H1 (cell line): Measurements from ENCODE around the gene LMO2. TPM values are rescaled to one million over a fixed set of nuclear protein-coding genes. Genes with fewer than 3 reads are reported as not detected.
A peak's percentile ranks its signal among the peaks of the same experiment; 100 is the strongest.

Experiments used
- CTCF ChIA-PET: fragments of 300-600 bp; sonication (Branson Sonifier 250); formaldehyde crosslinking; loops from one replicate; lab custom pipeline; 2021; ENCODE audit not compliant: partially characterized antibody; lab: Charles Lee
- POLR2A ChIA-PET: fragments of 300-600 bp; sonication (Branson Sonifier 250); formaldehyde crosslinking; loops from one replicate; lab custom pipeline; 2021; ENCODE audit warnings: inconsistent platforms; ENCODE audit not compliant: partially characterized antibody; lab: Charles Lee
- DNase-seq, 2 experiments: peaks; one replicate each; pipeline versions ENCODE4 v3.0.0 to v3.0.0-alpha.2; 2010 to 2022; ENCODE audit warnings: low spot score in 2 of 2, low read depth in 1 of 2, mixed read lengths in 1 of 2
- FAIRE-seq: peaks from 2 replicates; lab custom pipeline; 2011; peaks lifted over from hg19 to GRCh38; lab: Jason Lieb, UNC
- H2AFZ ChIP-seq: 2 replicates; pipeline ENCODE4 v1.8.1; 2012; ENCODE audit warnings: low read length, inconsistent platforms
- H2AK5ac ChIP-seq: 2 replicates; pipeline ENCODE4 v1.6.1; 2013; ENCODE audit warnings: low read depth, low read length
- H2BK120ac ChIP-seq: replicated peaks from 2 replicates; pipeline ENCODE3; 2013; ENCODE audit warnings: low read depth, low read length, inconsistent platforms
- H2BK12ac ChIP-seq: 2 replicates; pipeline ENCODE4 v1.6.1; 2013; ENCODE audit warnings: low read depth, low read length
- H2BK15ac ChIP-seq: 2 replicates; pipeline ENCODE4 v1.6.1; 2013; ENCODE audit warnings: low read length
- H2BK20ac ChIP-seq: 2 replicates; pipeline ENCODE4 v1.6.1; 2013; ENCODE audit warnings: low read length
- H2BK5ac ChIP-seq: 2 replicates; pipeline ENCODE4 v1.6.1; 2013; ENCODE audit warnings: low read depth, low read length
- H3K14ac ChIP-seq: 2 replicates; pipeline ENCODE4 v1.6.1; 2013; ENCODE audit warnings: inconsistent platforms; ENCODE audit not compliant: insufficient read length
- H3K18ac ChIP-seq: 2 replicates; pipeline ENCODE4 v1.6.1; 2013; ENCODE audit warnings: low read length; ENCODE audit errors: extremely low read depth
- H3K23ac ChIP-seq: 2 replicates; pipeline ENCODE4 v1.6.1; 2013; ENCODE audit warnings: inconsistent platforms; ENCODE audit not compliant: insufficient read length
- H3K23me2 ChIP-seq: 2 replicates; pipeline ENCODE4 v1.6.1; 2013; ENCODE audit warnings: low read depth, low read length
- H3K27ac ChIP-seq: 2 replicates; pipeline ENCODE4 v1.6.1; 2011; ENCODE audit warnings: low read depth, low read length, inconsistent platforms
- H3K27me3 ChIP-seq, 4 experiments: replicated peaks in 1 of 4; 1 replicate in 1 of 4; 2 replicates in 3 of 4; pipeline versions ENCODE4 v1.6.1 to v1.8.1; 2011 to 2013; ENCODE audit warnings: low read length in 3 of 4, mild to moderate bottlenecking in 3 of 4, inconsistent platforms in 2 of 4, mixed read lengths in 2 of 4, moderate library complexity in 1 of 4; ENCODE audit not compliant: control insufficient read depth in 3 of 4, insufficient read depth in 3 of 4; ENCODE audit errors: extremely low read depth in 1 of 4
- H3K36me3 ChIP-seq, 4 experiments: 2 replicates each; pipeline versions ENCODE4 v1.6.1 to v1.8.1; 2011 to 2013; ENCODE audit warnings: mild to moderate bottlenecking in 4 of 4, low read length in 3 of 4, moderate library complexity in 2 of 4, control low read depth in 1 of 4, inconsistent platforms in 1 of 4; ENCODE audit not compliant: insufficient read depth in 4 of 4, control insufficient read depth in 2 of 4
- H3K4ac ChIP-seq: replicated peaks from 2 replicates; pipeline ENCODE3; 2013; ENCODE audit warnings: low read length, low read depth, mixed read lengths, inconsistent platforms; ENCODE audit not compliant: insufficient read length
- H3K4me1 ChIP-seq, 4 experiments: replicated peaks in 1 of 4; 1 replicate in 1 of 4; 2 replicates in 3 of 4; pipeline versions ENCODE4 v1.6.1 to v1.8.1; 2011 to 2013; ENCODE audit warnings: low read length in 3 of 4, inconsistent platforms in 2 of 4, mixed read lengths in 1 of 4; ENCODE audit not compliant: insufficient read depth in 4 of 4, control insufficient read depth in 3 of 4
- H3K4me2 ChIP-seq, 2 experiments: 2 replicates each; pipeline versions ENCODE4 v1.6.1 to v1.8.1; 2011 to 2013; ENCODE audit warnings: low read depth in 2 of 2, low read length in 2 of 2, control low read depth in 1 of 2, inconsistent platforms in 1 of 2, mild to moderate bottlenecking in 1 of 2; ENCODE audit not compliant: insufficient read depth in 1 of 2
- H3K4me3 ChIP-seq, 4 experiments: fragments of 200-600, 300-600 bp in 1 of 4; sonication (generic), shearing (Covaris generic), sonication (Bioruptor Twin) in 1 of 4; 2 replicates each; pipeline versions ENCODE4 v1.5.1 to v1.8.1; 2011 to 2016; ENCODE audit warnings: low read length in 4 of 4, low read depth in 3 of 4, control low read depth in 2 of 4, inconsistent platforms in 2 of 4, mild to moderate bottlenecking in 2 of 4, mixed read lengths in 1 of 4, moderate library complexity in 1 of 4; ENCODE audit not compliant: insufficient read depth in 2 of 4; ENCODE audit errors: extremely low read depth in 1 of 4
- H3K56ac ChIP-seq: replicated peaks from 2 replicates; pipeline ENCODE3; 2013; ENCODE audit warnings: low read depth, mild to moderate bottlenecking, mixed read lengths, low read length, inconsistent platforms; ENCODE audit not compliant: insufficient read length
- H3K79me1 ChIP-seq: 2 replicates; pipeline ENCODE4 v1.6.1; 2013; ENCODE audit warnings: low read depth, low read length, control low read depth
- H3K79me2 ChIP-seq, 2 experiments: 2 replicates each; pipeline versions ENCODE4 v1.6.1 to v1.8.1; 2012 to 2013; ENCODE audit warnings: low read length in 2 of 2, mild to moderate bottlenecking in 2 of 2, inconsistent platforms in 1 of 2; ENCODE audit not compliant: insufficient read depth in 2 of 2, control insufficient read depth in 1 of 2
- H3K9ac ChIP-seq, 4 experiments: replicated peaks in 1 of 4; 1 replicate in 1 of 4; 2 replicates in 3 of 4; pipeline versions ENCODE4 v1.6.1 to v1.8.1; 2011 to 2013; ENCODE audit warnings: low read depth in 3 of 4, low read length in 3 of 4, control low read depth in 2 of 4, mild to moderate bottlenecking in 2 of 4, moderate library complexity in 2 of 4, inconsistent platforms in 1 of 4; ENCODE audit errors: extremely low read depth in 1 of 4
- H3K9me3 ChIP-seq, 2 experiments: 2 replicates each; pipeline versions ENCODE4 v1.6.1 to v1.8.1; 2012 to 2013; ENCODE audit warnings: mild to moderate bottlenecking in 2 of 2, moderate library complexity in 2 of 2, control low read depth in 1 of 2, inconsistent platforms in 1 of 2, low read depth in 1 of 2, low read length in 1 of 2, mixed read lengths in 1 of 2; ENCODE audit not compliant: insufficient read depth in 2 of 2
- H4K20me1 ChIP-seq, 2 experiments: replicated peaks in 1 of 2; 2 replicates each; pipeline versions ENCODE3 to v1.8.1; 2011 to 2013; ENCODE audit warnings: inconsistent platforms in 2 of 2, low read length in 2 of 2, mild to moderate bottlenecking in 1 of 2; ENCODE audit not compliant: insufficient read depth in 2 of 2, control insufficient read depth in 1 of 2
- H4K5ac ChIP-seq: 2 replicates; pipeline ENCODE4 v1.6.1; 2013; ENCODE audit warnings: low read length, low read depth, mixed read lengths, inconsistent platforms; ENCODE audit not compliant: insufficient read length
- H4K8ac ChIP-seq: 2 replicates; pipeline ENCODE4 v1.8.0; 2013; ENCODE audit warnings: mild to moderate bottlenecking, moderate library complexity, low read length, inconsistent platforms; ENCODE audit not compliant: insufficient read depth; ENCODE audit errors: extremely low read depth
- H4K91ac ChIP-seq: replicated peaks from 2 replicates; pipeline ENCODE3; 2013; ENCODE audit warnings: low read length, mixed read lengths, inconsistent platforms; ENCODE audit not compliant: insufficient read length
- BACH1 ChIP-seq: IDR thresholded peaks from 2 replicates; pipeline ENCODE4 v1.6.1; 2012; ENCODE audit warnings: low read length, improper control_type of control experiment
- CHD2 ChIP-seq: IDR thresholded peaks from 2 replicates; pipeline ENCODE4 v1.6.1; 2012; ENCODE audit warnings: low read length, improper control_type of control experiment
- JUN ChIP-seq: IDR thresholded peaks from 2 replicates; pipeline ENCODE4 v1.6.1; 2011; ENCODE audit warnings: low read depth, mild to moderate bottlenecking, improper control_type of control experiment, low read length
- MAX ChIP-seq: IDR thresholded peaks from 2 replicates; pipeline ENCODE4 v1.6.1; 2012; ENCODE audit warnings: inconsistent platforms
- POLR2A ChIP-seq, 2 experiments: IDR thresholded peaks; 1 replicate in 1 of 2; 2 replicates in 1 of 2; pipeline ENCODE4 v1.6.1; 2011; ENCODE audit warnings: low read depth in 2 of 2, low read length in 2 of 2, mild to moderate bottlenecking in 2 of 2; ENCODE audit errors: control extremely low read depth in 1 of 2
- RAD21 ChIP-seq, 2 experiments: IDR thresholded peaks in 1 of 2; conservative IDR thresholded peaks in 1 of 2; 2 replicates each; pipeline ENCODE4 v1.6.1; 2011; ENCODE audit warnings: low read depth in 2 of 2, low read length in 2 of 2, improper control_type of control experiment in 1 of 2, inconsistent platforms in 1 of 2, mild to moderate bottlenecking in 1 of 2, moderate library complexity in 1 of 2
- RNF2 ChIP-seq: fragments of 200-900, 300-1000 bp; sonication (generic); IDR thresholded peaks from 2 replicates; pipeline ENCODE4 v1.7.1; 2016; ENCODE audit warnings: borderline replicate concordance, low read depth, mild to moderate bottlenecking, antibody characterized with exemption, low read length; ENCODE audit not compliant: poor library complexity, severe bottlenecking; ENCODE audit errors: missing control alignments
- SIX5 ChIP-seq: IDR thresholded peaks from 2 replicates; pipeline ENCODE4 v1.6.1; 2011; ENCODE audit warnings: mild to moderate bottlenecking, low read depth, low read length
- SRF ChIP-seq: IDR thresholded peaks from 2 replicates; pipeline ENCODE4 v1.6.1; 2011; ENCODE audit warnings: mild to moderate bottlenecking, low read depth, low read length, moderate library complexity
- TAF7 ChIP-seq: optimal IDR thresholded peaks from 2 replicates; pipeline ENCODE3; 2011; ENCODE audit warnings: low read depth, mild to moderate bottlenecking, inconsistent platforms, low read length, moderate library complexity, borderline replicate concordance
- WGBS, 2 experiments: shearing (Covaris generic) in 1 of 2; methylation state at CpG; one replicate each; pipeline versions ENCODE4 v1.1.6 to v1.1.7; 2013 to 2015; ENCODE audit warnings: low lambda C conversion rate in 2 of 2, mixed read lengths in 2 of 2, inconsistent platforms in 1 of 2, low coverage in 1 of 2, missing lambda C conversion rate in 1 of 2; ENCODE audit not compliant: insufficient replicate concordance in 2 of 2, insufficient coverage in 1 of 2, insufficient read length in 1 of 2; ENCODE audit errors: extremely low coverage in 1 of 2, missing lambda C conversion rate in 1 of 2; 5-methylcytosine and 5-hydroxymethylcytosine counted together
- polyA plus RNA-seq, 7 experiments: library from polyadenylated mRNA; depleted of rRNA in 3 of 7; stranded (reverse) in 5 of 7; unstranded in 2 of 7; fragments of >200 nt in 5 of 7; fragments of 200-250 nt in 2 of 7; gene quantifications; 1 replicate in 5 of 7; 2 replicates in 1 of 7; 4 replicates in 1 of 7; pipeline versions ENCODE4 v1.2.1 to v1.2.3, GENCODE V29; 2011 to 2013; ENCODE audit warnings: missing spikeins in 2 of 7, mixed read lengths in 2 of 7
- total RNA-seq: library from RNA; stranded (reverse); fragmentation: NEBNext Ultra II Directional; extraction: Animal tissue kit (Norgen Biotek cat#: 25700); gene quantifications from 2 replicates; pipeline ENCODE4 v1.2.1, GENCODE V29; 2021
- TF ChIP-seq, protein P1 (sequence below): IDR thresholded peaks from 2 replicates; pipeline ENCODE4 v1.6.1; 2011; ENCODE audit warnings: low read length, improper control_type of control experiment

The LMO2 gene
- total and polyA plus RNA-seq, 2 of the 8 experiments (the other 6 are each of a cell fraction or from before 2014, with no cell fraction given): 1.6 to 2.7 TPM

DNA sequence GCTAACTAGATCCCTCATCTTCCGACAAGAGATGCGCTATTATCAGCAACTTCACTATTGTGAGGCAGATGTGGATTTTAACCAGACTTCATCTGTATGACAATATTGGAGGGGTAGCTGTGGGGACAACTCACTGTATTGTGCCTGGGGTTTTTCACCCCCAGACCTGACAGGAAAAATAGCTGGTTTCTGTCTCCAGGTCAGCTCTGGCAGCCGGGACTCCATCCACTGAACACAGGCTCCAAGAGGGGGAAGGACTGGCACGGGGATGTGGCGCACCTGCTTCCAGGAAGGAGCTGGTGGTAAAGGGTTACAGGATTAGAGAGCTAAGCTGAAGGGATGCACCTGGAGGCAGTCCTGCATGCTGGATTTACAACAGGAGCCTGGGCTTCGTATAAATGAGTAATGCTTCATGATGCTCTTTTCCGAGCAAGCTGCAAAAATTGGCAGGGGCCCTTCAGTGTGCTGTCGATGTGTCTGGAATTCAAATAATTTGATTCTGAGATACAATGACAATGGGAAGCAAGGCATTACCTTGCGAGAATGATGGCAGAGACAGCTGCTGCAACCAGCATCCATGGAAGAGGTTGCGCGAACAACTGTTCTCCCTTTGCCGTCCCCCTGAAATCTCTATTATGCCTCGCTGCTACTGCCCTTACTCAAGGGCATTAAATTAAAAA lies 49.5 kb downstream of the LMO2 start:
- Histone ChIP-seq H2AK5ac (no peak overlapping the region), H3K4me3 (no peak overlapping the region), H3K9ac (no peak overlapping the region), H3K27ac (no peak overlapping the region), H4K20me1 (no peaks in the 10 kb centered on the region), H3K79me1 (no peaks in the 10 kb centered on the region), H4K8ac (no peak overlapping the region), H2BK5ac (no peak overlapping the region), H3K79me2 (no peaks in the 10 kb centered on the region), H2BK12ac (no peak overlapping the region), H3K23me2 (no peaks in the 10 kb centered on the region), H3K4me1 (peaks cover 0 to 3% (median 0%) of the 10 kb centered on the region in 4 experiments; a peak in 1 of 7 replicates), H4K91ac (no peak overlapping the region), H2BK20ac (no peak overlapping the region), H2BK15ac (no peak overlapping the region), H3K27me3 (no peaks in the 10 kb centered on the region), H3K18ac (no peak overlapping the region), H3K4ac (no peak overlapping the region), H3K23ac (no peak overlapping the region), H3K9me3 (no peaks in the 10 kb centered on the region), H2BK120ac (no peak overlapping the region), H3K56ac (no peak overlapping the region), H3K36me3 (no peaks in the 10 kb centered on the region), H3K4me2 (no peak overlapping the region), H3K14ac (no peak overlapping the region), H4K5ac (no peak overlapping the region), H2AFZ (0 out of 2 replicates have a peak overlapping the region, but pooled peaks have one; percentile 36)
- FAIRE-seq (no peak), DNase-seq (no peak)
- ChIA-PET POLR2A (no interaction called here), CTCF (interaction anchor here (0.6 to 1.9 kb wide), 8 partner anchors 10 to 145 kb away, joined by 3 to 8 read pairs (median 3); no protein-coding TSS in a partner anchor)
- 85% methylated on average over 13 of the region's 13 CpGs; no CpG with 5 or more reads in 1 of the 2 experiments for WGBS, 2 experiments
- TF ChIP-seq SRF (no peak), BACH1 (no peak), RAD21 (IDR thresholded peaks at IDR 0.05 in 1 of 2, conservative IDR thresholded peaks at IDR 0.05 in 1 of 2; ENCODE audit: low read depth in 2 of 2, low read length in 2 of 2) (no peak), JUN (no peak), SIX5 (no peak), CHD2 (no peak), RNF2 (no peak), TAF7 (no peak), MAX (no peak), POLR2A (IDR thresholded peaks at IDR 0.05; ENCODE audit: control extremely low read depth in 1 of 2, low read depth in 2 of 2, low read length in 2 of 2) (no peak)
- TF ChIP-seq, protein P1, sequence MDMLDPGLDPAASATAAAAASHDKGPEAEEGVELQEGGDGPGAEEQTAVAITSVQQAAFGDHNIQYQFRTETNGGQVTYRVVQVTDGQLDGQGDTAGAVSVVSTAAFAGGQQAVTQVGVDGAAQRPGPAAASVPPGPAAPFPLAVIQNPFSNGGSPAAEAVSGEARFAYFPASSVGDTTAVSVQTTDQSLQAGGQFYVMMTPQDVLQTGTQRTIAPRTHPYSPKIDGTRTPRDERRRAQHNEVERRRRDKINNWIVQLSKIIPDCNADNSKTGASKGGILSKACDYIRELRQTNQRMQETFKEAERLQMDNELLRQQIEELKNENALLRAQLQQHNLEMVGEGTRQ: no peak
